Anterior cingulate cortex (tissue), 58 donors: ENCODE measurements around the gene CGB3.
"Not testable (repeated sequence)": the region's sequence is repeated elsewhere in the genome, so short reads cannot be mapped to it uniquely, and the experiment has no call there.

ENCODE experiments used
- DNase-seq, 58 donors: peaks; one replicate each; lab custom pipeline; 2025; lab: John Stamatoyannopoulos, UW

Gene CGB3

DNA sequence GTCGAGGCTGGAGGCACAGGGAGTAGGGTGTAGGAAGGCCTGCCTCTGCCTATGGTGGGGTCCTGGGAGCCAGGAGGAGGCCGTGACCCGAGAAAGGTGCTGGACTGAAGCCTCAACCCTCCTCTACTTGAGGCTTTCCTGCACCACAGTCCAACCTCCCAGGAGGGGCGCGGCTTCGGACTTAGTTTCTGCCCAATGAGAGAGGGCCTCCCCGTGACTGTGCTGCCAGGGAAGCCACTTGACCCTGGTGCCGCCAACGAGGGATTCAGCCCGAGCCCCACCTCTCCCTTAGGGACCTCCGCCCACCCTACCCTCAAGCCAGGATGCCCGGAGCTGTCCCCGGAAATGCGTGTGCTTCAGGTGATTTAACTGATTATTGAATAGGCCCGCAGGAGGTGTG, at the start of gene CGB3:
CGB3 (minus strand) TSS at position 101 of the 400 bp plus-strand sequence. CDS start 362 bp downstream, outside the sequence.
- DNase-seq: not testable (repeated sequence)

DNA sequence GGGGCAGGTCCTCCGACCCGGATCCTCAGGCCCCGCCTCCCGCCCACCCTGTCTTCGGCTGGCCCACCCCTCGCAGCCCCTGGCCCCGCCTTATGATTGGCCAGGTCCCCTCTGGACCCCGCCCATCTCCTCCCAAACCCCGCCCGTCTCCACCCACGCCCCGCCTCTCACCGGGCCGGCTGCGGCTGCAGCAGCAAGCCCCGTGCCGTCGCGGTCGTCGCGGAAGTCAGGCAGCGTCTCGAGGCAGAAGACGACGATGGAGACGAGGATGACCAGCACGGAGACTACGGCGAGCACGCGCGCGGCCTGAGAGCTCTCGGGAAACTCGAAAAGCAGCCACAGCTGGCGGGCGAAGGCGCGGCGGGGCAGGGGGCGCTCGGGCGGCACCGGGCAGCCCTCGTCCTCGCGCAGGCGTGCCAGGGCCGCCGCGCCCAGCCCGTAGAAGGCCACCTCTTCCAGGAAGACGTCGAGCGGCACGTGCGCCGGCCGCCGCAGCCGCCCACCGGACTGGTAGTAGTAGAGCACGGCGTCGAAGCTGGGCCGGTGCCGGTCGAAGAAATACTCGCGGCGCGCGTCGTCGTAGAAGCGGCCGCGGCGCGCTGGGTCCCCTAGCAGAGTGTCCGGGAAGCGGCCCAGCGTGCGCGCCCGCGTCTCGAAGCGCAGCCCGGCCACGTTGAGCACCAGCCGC, 47.9 kb upstream of the CGB3 start:
- no peak for DNase-seq

- DNase-seq: no peak
Observed at GRCh38 chr19:49070416-49070815, 46.3 kb upstream of the CGB3 start.

DNA sequence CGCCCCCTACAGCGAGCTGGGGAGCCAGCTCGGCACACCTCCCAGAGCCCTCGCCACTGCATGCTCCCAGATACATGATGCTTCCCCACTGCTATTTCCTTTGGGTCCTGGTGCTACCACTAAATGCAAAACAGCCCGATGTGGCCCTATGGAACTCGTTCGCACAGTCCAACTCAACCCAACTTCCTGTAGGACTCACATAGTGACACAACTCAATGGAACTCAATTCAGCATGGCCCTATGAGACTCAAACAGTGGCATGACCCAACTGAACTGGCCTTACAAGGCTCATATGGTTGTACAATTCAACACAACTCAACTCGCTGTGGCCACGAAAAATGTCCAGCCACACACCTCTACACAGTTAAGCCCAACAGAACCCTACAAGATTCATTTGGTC, 44.9 kb upstream of the CGB3 start:
- DNase-seq: no peak

DNA sequence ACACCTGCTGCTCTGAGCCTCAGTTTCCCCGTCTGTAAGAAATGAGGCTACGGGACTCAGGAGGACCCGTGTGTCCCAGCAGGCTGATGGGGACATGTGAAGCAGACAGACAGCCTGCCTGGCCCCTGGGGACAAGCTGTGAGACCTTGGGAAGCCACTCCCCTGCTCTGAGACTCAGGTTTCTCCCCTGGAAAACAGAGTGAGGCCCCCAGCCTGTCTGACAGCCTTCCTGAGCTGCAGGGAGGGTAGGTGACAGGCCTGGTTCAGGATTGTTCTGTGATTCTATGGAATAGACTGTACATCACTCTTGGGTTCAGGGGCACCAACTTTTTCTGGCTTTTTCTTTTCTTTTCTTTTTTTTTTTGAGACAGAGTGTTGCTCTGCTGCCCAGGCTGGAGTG, 43.4 kb upstream of the CGB3 start:
- no peak for DNase-seq

GRCh38 chr19:49065905-49066512, 41.9 kb upstream of the CGB3 start:
- DNase-seq: no peak

DNA sequence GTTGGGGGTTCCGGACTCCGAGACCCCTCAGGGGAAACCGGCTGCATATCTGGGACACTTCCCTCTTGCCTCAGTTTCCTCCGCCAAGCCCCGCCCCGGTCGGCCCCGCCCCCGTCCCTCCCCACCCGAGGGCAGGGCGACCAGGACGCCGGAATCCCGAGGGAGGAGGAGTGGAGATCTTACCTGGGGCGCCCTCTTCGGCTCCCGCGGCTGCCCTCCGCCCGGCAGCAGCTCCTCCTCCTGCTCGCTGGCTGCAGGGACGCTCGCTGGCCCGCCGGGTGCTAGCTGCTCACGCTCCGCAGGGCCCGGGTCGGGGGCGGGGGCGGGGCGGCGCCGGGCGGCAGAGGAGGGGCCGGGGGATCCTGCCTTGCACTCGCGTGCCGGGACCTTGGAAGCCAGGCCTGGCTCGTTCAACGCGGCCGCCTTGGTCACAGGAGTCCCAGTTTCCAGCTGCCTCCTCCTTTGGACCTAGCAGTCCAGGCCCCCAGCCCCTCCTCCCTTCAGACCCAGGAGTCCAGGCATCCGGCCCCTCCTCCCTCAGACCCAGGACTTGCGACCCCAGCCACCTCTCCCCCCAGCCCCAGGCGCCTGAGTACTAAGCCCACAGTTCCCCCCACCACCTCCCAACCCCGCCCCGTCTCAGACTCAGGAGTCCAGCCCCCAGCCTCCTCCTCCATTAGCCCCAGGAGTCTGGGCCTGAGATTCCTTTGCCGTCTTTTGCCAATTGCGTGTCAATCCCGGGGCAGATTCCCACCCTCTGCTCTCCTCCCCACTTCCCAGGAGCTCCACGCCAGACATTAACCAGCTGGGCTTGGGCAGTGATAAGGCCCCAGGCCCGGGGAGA, 40.9 kb upstream of the CGB3 start, which contains the start of gene NTF4:
NTF4 (minus strand) TSS at position 51 of the 844 bp plus-strand sequence. CDS start 2,821 bp downstream, outside the sequence.
- DNase-seq: no peak

DNA sequence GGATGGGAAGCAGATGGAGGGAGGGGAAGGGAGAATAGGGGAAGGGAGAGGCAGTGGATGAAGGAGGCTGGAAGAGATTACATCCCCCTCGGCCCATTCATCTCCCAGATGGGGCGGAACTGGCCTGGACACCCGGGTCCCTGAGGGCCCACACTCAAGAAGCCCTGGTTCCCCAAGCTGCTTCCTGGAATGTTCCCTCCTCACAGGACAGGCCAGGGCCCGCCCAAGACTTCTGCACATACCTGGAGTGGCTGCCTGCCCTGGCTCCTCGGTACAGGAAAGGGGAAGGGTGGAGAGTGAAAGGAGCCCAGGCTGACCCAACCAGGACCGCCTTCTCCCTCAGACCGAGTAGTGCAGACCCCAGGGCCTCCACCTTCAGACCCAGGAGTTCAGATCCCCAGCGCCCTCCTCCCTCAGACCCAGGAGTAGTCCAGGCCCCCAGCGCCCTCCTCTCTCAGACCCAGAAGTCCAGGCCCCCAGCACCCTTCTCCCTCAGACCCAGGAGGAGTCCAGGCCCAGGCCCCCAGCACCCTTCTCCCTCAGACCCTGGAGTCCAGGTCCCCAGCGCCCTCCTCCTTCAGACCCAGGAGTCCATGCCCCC, 40.0 kb upstream of the CGB3 start:
- no peak for DNase-seq

DNA sequence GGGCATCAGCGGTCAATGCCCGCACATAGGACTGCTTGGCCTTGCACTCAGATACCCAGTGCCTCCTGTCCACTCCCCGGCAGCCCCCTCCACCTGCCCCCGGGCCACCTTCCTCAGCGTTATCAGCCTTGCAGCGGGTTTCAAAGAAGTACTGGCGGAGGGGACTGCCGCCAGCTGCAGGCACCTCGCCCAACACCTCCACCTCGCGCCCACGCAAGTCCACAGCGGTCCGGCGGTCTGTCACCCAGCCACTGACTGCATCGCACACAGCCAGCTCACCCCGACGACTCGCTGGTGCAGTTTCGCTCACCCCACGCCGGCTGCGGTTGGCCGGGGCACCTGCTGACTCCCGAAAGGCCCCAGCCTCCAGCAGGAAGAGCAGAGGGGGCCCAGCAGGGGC, 37.3 kb upstream of the CGB3 start:
- DNase-seq: no peak

DNA sequence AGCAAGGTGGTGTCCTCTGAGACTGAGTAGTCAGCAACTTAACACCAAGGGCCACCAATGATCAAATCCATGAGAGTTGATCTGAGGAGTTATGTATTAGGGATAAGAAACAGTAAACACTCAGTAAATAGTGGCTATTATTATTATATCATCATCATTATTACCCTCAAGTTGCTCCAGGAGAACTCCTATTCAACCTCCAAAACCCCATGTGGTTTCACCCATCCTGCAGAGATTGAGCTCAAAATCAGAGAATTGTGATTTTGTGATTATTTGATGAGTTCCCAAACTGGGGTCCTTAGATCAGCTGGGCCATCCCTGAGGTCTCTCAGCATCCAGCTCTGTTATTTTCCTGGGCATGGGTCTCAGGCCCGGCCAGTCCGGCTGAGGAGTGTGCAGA, 36.9 kb upstream of the CGB3 start:
- no peak for DNase-seq

GRCh38 chr19:49059053-49059452, 34.9 kb upstream of the CGB3 start:
- no peak for DNase-seq

DNA sequence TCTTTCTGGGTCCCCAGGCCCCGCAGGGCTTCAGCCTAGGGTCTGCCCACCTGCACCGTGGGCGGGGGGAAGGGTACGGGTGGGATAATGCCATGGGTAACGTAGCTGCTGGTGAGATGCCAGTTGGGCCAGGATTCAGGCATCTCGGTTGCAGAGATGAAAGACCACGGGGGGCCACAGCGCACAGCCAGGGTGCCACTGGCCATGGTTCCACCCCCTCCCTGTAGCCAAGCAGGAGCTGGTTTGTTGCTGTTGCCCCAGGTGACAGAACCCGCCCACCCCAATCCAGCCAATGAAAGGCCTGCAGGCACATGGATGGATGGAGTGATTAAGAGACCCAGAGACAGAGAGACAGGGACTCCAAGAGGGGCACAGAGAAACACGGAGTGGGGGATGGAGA, 34.4 kb upstream of the CGB3 start:
- peak in 1 of 58 donors; percentile 10 for DNase-seq

GRCh38 chr19:49057636-49058234, 33.6 kb upstream of the CGB3 start, which contains the start of gene CGB7:
TSS of gene CGB7 (minus strand) at chr19:49057749. CDS start at chr19:49055375, 2,374 bp downstream.
- peak in 5 of 58 donors; percentile 1 to 6 (median 4) for DNase-seq

DNA sequence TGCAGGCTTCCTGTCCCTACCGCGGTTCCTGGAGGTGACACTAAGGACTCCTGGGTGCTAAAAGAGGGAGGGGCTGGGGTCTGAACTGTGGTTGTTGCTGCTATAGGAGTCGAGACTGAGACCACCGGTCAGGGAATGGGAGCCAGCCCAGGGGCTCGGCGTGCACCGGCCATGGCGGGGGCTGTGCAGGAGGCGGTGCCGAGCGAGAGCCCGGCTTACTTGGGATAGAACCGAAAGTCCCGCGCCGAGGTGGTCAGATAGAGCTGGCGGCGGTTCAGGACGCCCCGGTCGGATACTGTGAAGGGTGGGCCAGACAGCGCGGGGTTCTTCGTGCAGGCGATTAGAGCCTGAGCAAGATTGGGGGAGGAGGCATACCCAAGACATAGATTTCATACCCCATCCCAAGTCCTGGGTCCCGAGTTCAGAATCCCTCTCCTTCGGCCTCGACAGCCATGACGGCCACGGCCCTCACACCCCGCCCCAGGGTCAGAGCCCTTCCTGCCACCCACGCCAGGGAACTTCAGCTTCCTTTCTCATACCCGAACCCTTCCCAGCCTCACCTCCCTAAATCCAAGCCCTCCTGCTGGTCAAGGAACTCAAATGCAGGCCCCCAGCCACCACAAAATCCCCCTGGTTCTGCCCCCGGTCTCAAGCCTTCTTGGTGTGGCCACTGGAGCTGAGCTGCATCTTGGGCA, 32.9 kb upstream of the CGB3 start:
- not testable (repeated sequence) for DNase-seq

- peak in 6 of 58 donors; percentile 0 to 13 (median 5) for DNase-seq
Observed at GRCh38 chr19:49056101-49056901, 32.2 kb upstream of the CGB3 start.

DNA sequence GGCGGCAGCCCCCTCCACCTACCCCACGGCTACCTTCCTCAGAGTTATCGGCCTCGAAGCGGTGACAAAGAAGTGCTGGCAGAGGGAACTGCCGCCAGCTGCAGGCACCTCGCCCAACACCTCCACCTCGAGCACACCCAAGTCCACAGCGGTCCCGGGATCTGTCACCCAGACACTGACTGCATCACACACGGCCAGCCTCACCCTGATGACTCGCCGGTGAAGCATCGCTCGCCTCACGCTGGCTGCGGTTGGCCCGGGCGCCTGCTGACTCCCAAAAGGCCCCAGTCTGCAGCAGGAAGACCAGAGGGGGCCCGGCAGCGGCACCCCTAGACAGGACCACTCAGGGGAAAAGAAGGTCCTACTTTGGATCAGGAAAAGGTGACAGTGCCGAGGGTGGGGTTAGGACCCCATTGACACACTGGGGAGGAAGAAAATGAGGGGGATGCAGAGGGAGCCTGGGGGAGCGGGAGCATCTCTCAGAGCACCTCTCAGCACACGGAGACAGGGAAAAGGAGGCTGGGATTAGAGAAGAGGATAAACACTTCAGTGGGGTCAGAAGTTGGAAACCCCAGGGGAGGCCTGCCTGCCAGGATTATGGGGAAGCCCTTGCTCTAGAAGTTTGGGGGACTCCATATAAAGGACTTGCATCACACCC, 26.4 kb upstream of the CGB3 start:
- DNase-seq: not testable (repeated sequence)

DNA sequence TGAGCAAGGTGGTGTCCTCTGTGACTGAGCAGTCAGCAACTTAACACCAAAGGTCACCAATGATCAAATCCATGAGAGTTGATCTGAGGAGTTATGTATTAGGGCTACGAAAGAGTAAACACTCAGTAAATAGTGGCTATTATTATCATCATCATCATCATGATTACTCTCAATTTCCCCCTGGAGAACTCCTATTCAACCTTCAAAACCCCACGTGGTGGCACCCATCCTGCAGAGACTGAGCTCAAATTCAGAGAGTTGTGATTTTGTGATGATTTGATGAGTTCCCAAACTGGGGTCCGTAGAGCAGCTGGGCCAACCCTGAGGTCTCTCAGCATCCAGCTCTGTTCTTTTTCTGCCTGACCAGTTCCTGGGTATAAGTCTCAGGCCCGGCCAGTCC, 25.7 kb upstream of the CGB3 start:
- DNase-seq: not testable (repeated sequence)

GRCh38 chr19:49049011-49049410, 24.9 kb upstream of the CGB3 start, which contains the start of gene CGB8:
TSS of gene CGB8 (minus strand) at chr19:49049111. CDS start at chr19:49048739, 372 bp downstream.
- not testable (repeated sequence) for DNase-seq
